Activated naive CD4-positive, alpha-beta T cell treated with anti-CD3 and anti-CD28 coated beads for 36 hours (primary cell): ENCODE measurements around the gene MESD. TPM values are rescaled to one million over a fixed set of nuclear protein-coding genes. Genes with fewer than 3 reads are reported as not detected.

ENCODE experiments used
- CTCF ChIA-PET: fragments of 350-600 bp; sonication (Branson Sonifier 250); formaldehyde crosslinking; loops from one replicate; lab custom pipeline; 2021; ENCODE audit warnings: antibody characterized with exemption; lab: Charles Lee
- DNase-seq: peaks from one replicate; pipeline ENCODE4 v3.0.0-alpha.2; 2020
- H3K27ac Mint-ChIP-seq: one replicate; pipeline ENCODE4 v1.8.0; 2021; ENCODE audit warnings: mild to moderate bottlenecking, mixed read lengths
- H3K27me3 Mint-ChIP-seq: one replicate; pipeline ENCODE4 v1.8.0; 2021; ENCODE audit warnings: low read depth, mixed read lengths
- H3K36me3 Mint-ChIP-seq: one replicate; pipeline ENCODE4 v1.8.0; 2021; ENCODE audit warnings: low read depth, mixed read lengths
- H3K4me1 Mint-ChIP-seq: one replicate; pipeline ENCODE4 v1.8.0; 2021; ENCODE audit warnings: low read depth, mixed read lengths
- H3K4me3 Mint-ChIP-seq: one replicate; pipeline ENCODE4 v1.8.0; 2021; ENCODE audit warnings: mild to moderate bottlenecking, moderate library complexity, mixed read lengths
- H3K9me3 Mint-ChIP-seq: one replicate; pipeline ENCODE4 v1.8.0; 2021; ENCODE audit warnings: mixed read lengths
- intact Hi-C: fragments of 100-400 bp; cut with micrococcal nuclease; formaldehyde crosslinking; loops from one replicate; pipeline ENCODE4 v1.15.1; 2023
- total RNA-seq, 2 experiments: library from RNA; stranded (reverse); gene quantifications; one replicate each; pipeline ENCODE4 v1.2.3, GENCODE V29; 2021

Gene MESD
- total RNA-seq, 2 experiments from 2014 or later, result 12.5 to 15.1 TPM

GRCh38 chr15:80942746-80943565, 46.7 kb downstream of the MESD start:
- no peaks in the 10 kb centered on the region for H3K9me3 Mint-ChIP-seq
- H3K36me3 Mint-ChIP-seq, result peaks cover 31% of the 10 kb centered on the region
- H3K4me1 Mint-ChIP-seq, result no peaks in the 10 kb centered on the region
- no peak for DNase-seq
- intact Hi-C loops, result no loop called here
- no peak overlapping the region for H3K27ac Mint-ChIP-seq
- H3K4me3 Mint-ChIP-seq, result no peak overlapping the region
- no peaks in the 10 kb centered on the region for H3K27me3 Mint-ChIP-seq
- CTCF ChIA-PET, result no interaction called here

- H3K27me3 Mint-ChIP-seq, result no peaks in the 10 kb centered on the region
- H3K27ac Mint-ChIP-seq, result no peak overlapping the region
- H3K36me3 Mint-ChIP-seq, result peaks cover 26% of the 10 kb centered on the region
- no peak for DNase-seq
- CTCF ChIA-PET, result no interaction called here
- H3K4me1 Mint-ChIP-seq, result no peaks in the 10 kb centered on the region
- H3K9me3 Mint-ChIP-seq, result no peaks in the 10 kb centered on the region
- H3K4me3 Mint-ChIP-seq, result no peak overlapping the region
- intact Hi-C loops, result no loop called here
These were observed 47.4 kb downstream of the MESD start for GRCh38 chr15:80942266-80942665.

GRCh38 chr15:80940851-80941250, 48.8 kb downstream of the MESD start:
- Mint-ChIP-seq H3K4me3 (no peak overlapping the region), H3K4me1 (no peaks in the 10 kb centered on the region), H3K36me3 (peaks cover 20% of the 10 kb centered on the region), H3K27ac (no peak overlapping the region), H3K27me3 (no peaks in the 10 kb centered on the region), H3K9me3 (no peaks in the 10 kb centered on the region)
- intact Hi-C loops, result no loop called here
- DNase-seq, result no peak
- CTCF ChIA-PET, result interaction anchor here (0.6 kb wide), 1 partner anchor 32 kb away, joined by 4 read pairs; no protein-coding TSS in a partner anchor

- H3K27ac Mint-ChIP-seq, result no peak overlapping the region
- H3K4me1 Mint-ChIP-seq, result no peaks in the 10 kb centered on the region
- peaks cover 18% of the 10 kb centered on the region for H3K36me3 Mint-ChIP-seq
- H3K4me3 Mint-ChIP-seq, result no peak overlapping the region
- CTCF ChIA-PET, result interaction anchor here (1.4 to 2.4 kb wide), 2 partner anchors 30 to 325 kb away, joined by 3 to 8 read pairs; no protein-coding TSS in a partner anchor
- no peaks in the 10 kb centered on the region for H3K27me3 Mint-ChIP-seq
- DNase-seq, result no peak
- intact Hi-C loops, result no loop called here
- no peaks in the 10 kb centered on the region for H3K9me3 Mint-ChIP-seq
These were observed 49.3 kb downstream of the MESD start for GRCh38 chr15:80940331-80940730.

- no peak overlapping the region for H3K27ac Mint-ChIP-seq
- H3K4me1 Mint-ChIP-seq, result no peaks in the 10 kb centered on the region
- no peaks in the 10 kb centered on the region for H3K9me3 Mint-ChIP-seq
- intact Hi-C loops, result no loop called here
- no peaks in the 10 kb centered on the region for H3K27me3 Mint-ChIP-seq
- peaks cover 14% of the 10 kb centered on the region for H3K36me3 Mint-ChIP-seq
- CTCF ChIA-PET, result interaction anchor here (0.6 to 2.4 kb wide), 3 partner anchors 31 to 327 kb away, joined by 3 to 8 read pairs (median 3); no protein-coding TSS in a partner anchor
- DNase-seq, result no peak
- H3K4me3 Mint-ChIP-seq, result no peak overlapping the region
These were observed 50.4 kb downstream of the MESD start for GRCh38 chr15:80939216-80939615.

- H3K36me3 Mint-ChIP-seq, result peaks cover 8% of the 10 kb centered on the region
- no peak overlapping the region for H3K4me3 Mint-ChIP-seq
- CTCF ChIA-PET, result interaction anchor here (2.4 kb wide), 1 partner anchor 33 kb away, joined by 8 read pairs; no protein-coding TSS in a partner anchor
- no peaks in the 10 kb centered on the region for H3K4me1 Mint-ChIP-seq
- H3K27ac Mint-ChIP-seq, result no peak overlapping the region
- no peaks in the 10 kb centered on the region for H3K9me3 Mint-ChIP-seq
- DNase-seq, result no peak
- no peaks in the 10 kb centered on the region for H3K27me3 Mint-ChIP-seq
- intact Hi-C loops, result no loop called here
These were observed 51.9 kb downstream of the MESD start for GRCh38 chr15:80937718-80938117.

- H3K4me3 Mint-ChIP-seq, result no peak overlapping the region
- H3K36me3 Mint-ChIP-seq, result peaks cover 2% of the 10 kb centered on the region
- H3K27me3 Mint-ChIP-seq, result no peaks in the 10 kb centered on the region
- no peaks in the 10 kb centered on the region for H3K4me1 Mint-ChIP-seq
- intact Hi-C loops, result no loop called here
- DNase-seq, result no peak
- CTCF ChIA-PET, result interaction anchor here (0.7 kb wide), 1 partner anchor 662 kb away, joined by 3 read pairs; no protein-coding TSS in a partner anchor
- no peak overlapping the region for H3K27ac Mint-ChIP-seq
- H3K9me3 Mint-ChIP-seq, result no peaks in the 10 kb centered on the region
These were observed 53.1 kb downstream of the MESD start for GRCh38 chr15:80936288-80937078.

GRCh38 chr15:80934761-80935221, 54.8 kb downstream of the MESD start:
- Mint-ChIP-seq H3K4me3 (no peak overlapping the region), H3K36me3 (peaks cover 1% of the 10 kb centered on the region), H3K27me3 (no peaks in the 10 kb centered on the region), H3K27ac (no peak overlapping the region), H3K9me3 (no peaks in the 10 kb centered on the region), H3K4me1 (no peaks in the 10 kb centered on the region)
- no peak for DNase-seq
- intact Hi-C loops, result no loop called here
- CTCF ChIA-PET, result interaction anchor here (0.6 to 1.1 kb wide), 2 partner anchors 35 to 173 kb away, joined by 3 to 4 read pairs; no protein-coding TSS in a partner anchor

- Mint-ChIP-seq H3K4me1 (no peaks in the 10 kb centered on the region), H3K9me3 (no peaks in the 10 kb centered on the region), H3K27me3 (no peaks in the 10 kb centered on the region), H3K36me3 (peaks cover 1% of the 10 kb centered on the region), H3K4me3 (no peak overlapping the region), H3K27ac (no peak overlapping the region)
- intact Hi-C loops, result no loop called here
- CTCF ChIA-PET, result no interaction called here
- DNase-seq, result no peak
These were observed 56.6 kb downstream of the MESD start for GRCh38 chr15:80932989-80933388.

- Mint-ChIP-seq H3K4me3 (no peak overlapping the region), H3K36me3 (peaks cover 1% of the 10 kb centered on the region), H3K9me3 (no peaks in the 10 kb centered on the region), H3K27ac (no peak overlapping the region), H3K27me3 (no peaks in the 10 kb centered on the region), H3K4me1 (no peaks in the 10 kb centered on the region)
- intact Hi-C loops, result no loop called here
- no peak for DNase-seq
- CTCF ChIA-PET, result interaction anchor here (1.1 kb wide), 1 partner anchor 156 kb away, joined by 3 read pairs; no protein-coding TSS in a partner anchor
These were observed 57.2 kb downstream of the MESD start for GRCh38 chr15:80932513-80932815.

- no peaks in the 10 kb centered on the region for H3K27me3 Mint-ChIP-seq
- intact Hi-C loops, result no loop called here
- H3K4me3 Mint-ChIP-seq, result no peak overlapping the region
- H3K27ac Mint-ChIP-seq, result no peak overlapping the region
- H3K4me1 Mint-ChIP-seq, result no peaks in the 10 kb centered on the region
- H3K36me3 Mint-ChIP-seq, result peaks cover 1% of the 10 kb centered on the region
- no peaks in the 10 kb centered on the region for H3K9me3 Mint-ChIP-seq
- CTCF ChIA-PET, result interaction anchor here (1.1 kb wide), 1 partner anchor 155 kb away, joined by 3 read pairs; no protein-coding TSS in a partner anchor
- no peak for DNase-seq
These were observed 57.7 kb downstream of the MESD start for GRCh38 chr15:80931721-80932512.

- Mint-ChIP-seq H3K27me3 (no peaks in the 10 kb centered on the region), H3K36me3 (peaks cover 1% of the 10 kb centered on the region), H3K4me1 (no peaks in the 10 kb centered on the region), H3K9me3 (no peaks in the 10 kb centered on the region), H3K4me3 (no peak overlapping the region), H3K27ac (no peak overlapping the region)
- intact Hi-C loops, result no loop called here
- CTCF ChIA-PET, result interaction anchor here (1.1 kb wide), 1 partner anchor 155 kb away, joined by 3 read pairs; no protein-coding TSS in a partner anchor
- no peak for DNase-seq
These were observed 58.4 kb downstream of the MESD start for GRCh38 chr15:80931191-80931590.
